HG03442 (cell line): ENCODE data around the gene NEU3.
"Not testable (repeated sequence)": the region's sequence is repeated elsewhere in the genome, so short reads cannot be mapped to it uniquely, and the experiment has no call there.

ENCODE experiments used
- ATAC-seq: cut with Tn5 transposase; IDR thresholded peaks from one replicate; pipeline ENCODE4 v1.9.1; 2021; ENCODE audit warnings: mild to moderate bottlenecking, moderate library complexity; ENCODE audit not compliant: unreplicated experiment

The NEU3 gene

DNA sequence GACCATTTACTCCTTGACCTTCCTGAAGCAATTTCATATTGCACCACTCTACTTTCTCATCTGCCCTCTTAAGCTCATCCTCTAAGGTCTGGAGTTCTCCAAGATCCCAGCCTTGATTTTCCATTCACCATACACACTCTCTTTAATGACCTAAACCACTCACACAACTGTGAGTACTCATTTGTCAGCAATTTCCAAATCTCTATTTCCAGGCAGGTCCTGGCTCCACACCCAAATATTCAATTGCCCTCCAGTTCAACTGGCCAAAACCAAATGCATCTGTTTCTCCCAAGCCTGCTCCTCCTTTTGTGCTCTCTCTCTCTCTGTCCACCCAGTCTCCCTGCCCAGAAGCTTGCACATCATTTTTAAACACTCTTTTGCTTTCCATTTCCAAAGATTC, 39.6 kb downstream of the NEU3 start:
- no peak for ATAC-seq

GRCh38 chr11:75028724-75029123, 40.0 kb downstream of the NEU3 start:
- no peak for ATAC-seq

DNA sequence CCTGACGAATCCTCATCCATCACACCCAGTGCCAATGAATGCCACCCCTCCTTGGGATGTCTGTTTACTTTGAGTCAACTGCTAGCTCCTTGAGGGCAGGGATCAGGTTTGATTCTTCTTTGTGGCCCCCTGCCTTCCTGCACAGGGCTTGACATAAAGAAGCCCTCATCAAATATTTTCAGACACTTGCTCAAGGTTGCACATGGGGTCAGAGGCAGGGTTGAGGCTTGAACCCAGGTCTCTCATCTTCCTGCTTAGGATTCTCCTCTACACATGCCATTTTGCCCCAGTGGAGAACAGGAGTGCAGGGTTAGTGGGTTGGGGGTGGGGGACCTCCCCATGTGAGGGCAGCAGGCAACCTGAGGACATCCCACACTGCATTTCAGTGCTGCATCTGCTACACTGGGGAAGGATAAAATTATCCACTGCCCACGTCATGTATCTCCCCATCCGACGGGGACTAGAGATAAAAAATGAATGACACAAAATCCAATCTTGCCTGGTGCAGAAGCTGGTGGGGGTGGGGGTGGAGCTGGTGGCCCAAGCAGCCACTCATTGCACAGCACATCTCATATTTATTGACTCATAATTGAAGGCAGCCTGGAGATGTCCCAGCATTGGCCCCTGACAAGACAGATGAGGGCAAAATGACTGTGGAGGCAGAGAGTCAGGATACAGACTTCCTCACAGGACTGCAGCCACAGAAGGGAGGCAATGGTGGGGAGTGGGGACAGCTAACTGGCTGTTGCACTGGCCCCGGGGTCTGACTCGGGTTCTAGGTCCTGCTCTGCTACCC, 41.3 kb downstream of the NEU3 start:
- no peak for ATAC-seq

- no peak for ATAC-seq
These were observed 42.6 kb downstream of the NEU3 start for GRCh38 chr11:75031224-75031753.

- no peak for ATAC-seq
These were observed 43.2 kb downstream of the NEU3 start for GRCh38 chr11:75031771-75032549.

GRCh38 chr11:75032550-75032935, 43.8 kb downstream of the NEU3 start:
- no peak for ATAC-seq

GRCh38 chr11:75033916-75034315, 45.2 kb downstream of the NEU3 start:
- no peak for ATAC-seq

DNA sequence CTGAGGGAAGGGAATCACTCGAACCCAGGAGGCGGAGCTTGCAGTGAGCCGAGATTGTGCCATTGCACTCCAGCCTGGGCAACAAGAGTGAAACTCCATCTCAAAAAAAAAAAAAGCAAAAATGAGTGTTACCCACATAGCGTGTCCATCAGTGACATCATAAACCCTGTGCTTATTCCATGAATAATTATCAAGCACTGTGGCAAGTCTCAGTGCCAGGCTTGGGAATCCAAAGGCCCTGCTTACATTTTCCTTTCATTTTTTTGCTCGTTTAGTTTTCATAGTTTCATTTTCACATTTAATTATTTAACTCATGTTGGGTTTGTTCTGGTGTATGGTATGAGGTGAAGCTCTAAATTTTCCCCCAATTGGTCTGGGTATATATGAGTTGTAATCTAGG, 46.5 kb downstream of the NEU3 start:
- ATAC-seq, result no peak

DNA sequence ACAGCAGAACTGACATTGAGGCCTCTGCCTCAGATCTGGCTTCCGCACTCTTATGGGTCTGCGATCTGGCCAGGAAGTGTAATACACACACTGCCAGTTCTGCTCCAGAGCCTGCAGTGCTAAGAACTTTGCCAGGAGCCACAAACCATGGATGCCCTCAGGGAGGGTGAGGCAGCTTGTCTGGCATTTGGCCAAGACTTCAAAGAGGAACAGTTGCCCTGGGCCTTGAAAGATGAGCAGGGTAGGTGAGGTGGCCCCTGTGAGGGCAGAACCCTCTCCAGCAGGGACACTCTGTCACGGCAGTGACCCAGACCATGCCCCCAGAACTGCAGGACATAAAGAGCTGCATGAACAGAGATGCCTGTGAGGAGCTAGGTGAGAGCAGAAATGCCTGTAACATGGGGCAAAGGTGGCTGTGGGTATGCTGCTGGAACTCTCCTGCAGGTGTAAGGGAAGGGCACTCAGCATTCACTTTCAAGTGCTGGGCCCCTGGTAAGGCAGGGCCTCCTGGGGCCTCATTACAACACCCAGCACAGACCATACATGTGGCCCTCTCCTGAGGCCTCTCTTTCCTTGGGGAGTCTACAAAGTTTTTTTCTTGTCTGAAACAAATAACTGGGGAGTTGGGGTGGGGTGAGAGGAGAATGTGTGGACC, 47.3 kb downstream of the NEU3 start:
- no peak for ATAC-seq

GRCh38 chr11:75040167-75040770, 51.5 kb downstream of the NEU3 start:
- no peak for ATAC-seq

DNA sequence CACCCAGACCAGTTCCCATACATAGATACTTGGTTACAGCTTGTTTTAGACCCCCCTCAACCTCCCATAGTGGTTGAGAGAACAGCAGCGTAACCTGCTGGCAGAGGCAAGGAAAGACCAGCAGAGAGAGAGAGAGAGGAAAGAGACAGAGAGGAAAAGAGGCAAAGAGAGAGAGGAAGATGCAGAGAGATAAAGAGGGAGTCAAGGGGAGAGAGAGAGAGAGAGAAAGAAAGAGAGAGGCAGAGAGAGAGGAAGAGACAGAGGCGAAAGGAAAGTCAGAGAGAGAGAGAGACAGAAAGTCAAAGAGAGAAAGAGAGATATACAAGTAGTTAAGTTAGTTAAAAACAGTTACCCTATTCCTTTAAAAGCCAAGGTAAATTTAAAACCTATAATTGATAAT, 52.5 kb downstream of the NEU3 start:
- no peak for ATAC-seq

DNA sequence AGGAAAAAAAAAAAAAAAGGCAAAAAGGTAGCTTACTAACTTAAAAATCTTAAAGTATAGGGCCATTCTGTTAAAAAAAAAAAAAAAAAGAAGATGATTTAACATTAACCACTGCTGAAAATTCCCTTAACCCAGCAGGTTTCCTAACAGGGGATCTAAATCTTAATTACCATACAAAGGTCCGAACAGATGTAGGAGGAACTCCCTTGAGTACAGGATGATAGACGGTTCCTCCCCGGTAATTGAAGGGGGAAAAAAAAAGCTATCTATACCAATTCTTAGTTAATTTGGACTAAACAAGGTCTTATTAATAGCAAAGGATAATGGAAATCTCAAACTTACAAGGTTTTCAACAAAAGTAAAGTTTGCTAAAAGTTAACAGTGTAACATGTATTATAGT, 53.1 kb downstream of the NEU3 start:
- ATAC-seq, result not testable (repeated sequence)

DNA sequence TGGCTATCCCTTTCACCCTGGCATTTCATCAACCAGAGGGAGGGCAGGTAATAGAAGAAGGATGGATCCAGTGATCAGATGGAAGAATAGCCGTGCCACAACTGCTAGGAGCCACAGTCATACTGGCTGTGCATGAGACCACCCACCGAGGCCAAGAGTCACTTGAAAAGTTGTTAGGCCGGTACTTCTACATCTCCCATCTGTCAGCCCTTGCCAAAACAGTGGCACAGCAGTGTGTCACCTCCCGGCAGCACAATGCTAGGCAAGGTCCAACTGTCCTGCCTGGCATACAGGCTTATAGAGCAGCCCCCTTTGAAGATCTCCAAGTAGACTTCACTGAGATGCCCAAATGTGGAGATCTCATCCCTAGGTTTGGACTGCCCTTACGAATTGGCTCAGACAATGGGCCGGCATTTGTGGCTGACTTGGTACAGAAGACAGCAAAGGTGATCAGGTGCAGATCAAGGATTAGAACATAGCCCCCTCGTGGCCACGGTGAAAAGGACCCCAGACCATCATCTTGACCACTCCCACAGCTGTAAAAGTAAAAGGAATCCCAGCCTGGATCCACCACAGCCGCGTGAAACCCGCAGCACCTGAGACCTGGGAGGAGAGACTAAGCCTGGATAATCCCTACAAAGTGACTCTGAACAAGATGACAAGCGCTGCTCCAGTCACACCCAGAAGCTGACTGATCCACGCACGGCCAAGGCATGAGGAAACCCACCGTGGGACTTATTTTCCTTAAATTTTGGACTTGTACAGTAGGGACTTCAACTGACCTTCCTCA, 55.8 kb downstream of the NEU3 start:
- ATAC-seq, result not testable (repeated sequence)

DNA sequence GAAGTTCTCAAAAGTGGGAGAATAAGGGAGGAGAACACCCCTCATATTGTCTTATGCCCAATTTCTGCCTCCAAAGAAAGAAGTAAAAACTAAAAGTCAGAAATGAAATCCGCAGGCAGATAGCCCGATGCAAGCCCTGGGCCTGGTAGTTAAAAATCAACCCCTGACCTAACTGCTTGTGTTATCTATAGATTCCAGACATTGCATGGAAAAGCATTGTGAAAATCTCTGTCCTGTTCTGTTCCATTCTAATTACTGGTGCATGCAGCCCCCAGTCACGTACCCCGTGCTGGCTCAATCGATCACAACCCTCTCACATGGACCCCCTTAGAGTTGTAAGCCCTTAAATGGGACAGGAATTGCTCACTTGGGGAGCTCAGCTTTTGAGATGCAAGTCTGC, 57.9 kb downstream of the NEU3 start:
- ATAC-seq, result not testable (repeated sequence)

GRCh38 chr11:75047191-75047590, 58.5 kb downstream of the NEU3 start:
- ATAC-seq, result no peak

DNA sequence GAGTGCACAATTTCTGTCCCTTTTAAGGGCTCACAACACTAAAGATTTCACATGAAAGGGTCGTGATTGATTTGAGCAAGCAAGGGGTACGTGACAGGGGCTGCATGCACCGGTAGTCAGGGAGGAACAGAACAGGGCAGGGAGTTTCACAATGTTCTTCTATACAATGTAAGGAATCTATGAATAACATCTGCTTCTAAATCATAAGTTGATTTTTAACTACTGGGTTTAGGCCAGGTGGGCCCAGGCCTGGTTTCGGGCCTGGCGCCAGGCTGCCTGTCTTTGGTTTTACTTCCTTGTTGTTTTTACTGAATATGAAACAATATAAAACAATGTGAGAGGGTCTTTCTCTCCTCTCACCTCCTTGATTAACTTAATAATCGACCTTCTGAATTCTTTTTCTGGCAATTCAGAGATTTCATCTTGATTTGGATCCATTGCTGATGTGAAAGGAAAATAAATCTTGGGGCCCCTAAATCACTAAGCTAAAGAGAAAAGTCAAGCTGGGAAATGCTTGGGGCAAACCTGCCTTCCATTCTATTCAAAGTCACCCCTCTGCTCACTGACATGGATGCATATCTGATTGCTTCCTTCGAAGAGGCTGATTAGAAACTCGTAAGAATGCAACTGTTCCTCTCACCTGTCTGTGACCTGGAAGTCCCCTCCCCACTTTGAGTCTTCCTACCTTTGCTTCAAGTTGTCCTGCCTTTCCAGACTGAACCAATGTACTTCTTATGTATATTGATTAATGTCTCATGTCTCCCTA, 61.0 kb downstream of the NEU3 start:
- ATAC-seq, result not testable (repeated sequence)

GRCh38 chr11:75050516-75050915, 61.8 kb downstream of the NEU3 start:
- ATAC-seq, result no peak

DNA sequence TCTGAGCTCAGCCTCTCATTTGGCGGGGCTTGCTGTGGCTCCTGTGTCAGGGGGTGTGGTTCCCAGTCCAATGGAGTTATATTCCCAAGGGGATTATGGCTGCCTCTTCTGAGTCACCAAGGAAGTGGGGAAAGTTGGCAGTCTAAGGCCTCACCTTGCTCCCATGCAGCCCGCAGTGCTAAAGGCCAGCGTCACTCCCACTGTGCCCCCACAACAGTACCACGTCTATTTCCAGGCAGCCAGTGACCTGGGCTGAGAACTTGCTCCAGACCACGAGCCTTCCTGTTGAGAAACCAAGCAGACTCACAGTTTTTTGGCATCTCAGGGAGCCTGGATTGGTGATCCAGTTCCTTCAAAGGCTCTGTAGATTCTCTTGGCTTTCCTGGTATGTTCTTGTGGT, 62.3 kb downstream of the NEU3 start:
- no peak for ATAC-seq

DNA sequence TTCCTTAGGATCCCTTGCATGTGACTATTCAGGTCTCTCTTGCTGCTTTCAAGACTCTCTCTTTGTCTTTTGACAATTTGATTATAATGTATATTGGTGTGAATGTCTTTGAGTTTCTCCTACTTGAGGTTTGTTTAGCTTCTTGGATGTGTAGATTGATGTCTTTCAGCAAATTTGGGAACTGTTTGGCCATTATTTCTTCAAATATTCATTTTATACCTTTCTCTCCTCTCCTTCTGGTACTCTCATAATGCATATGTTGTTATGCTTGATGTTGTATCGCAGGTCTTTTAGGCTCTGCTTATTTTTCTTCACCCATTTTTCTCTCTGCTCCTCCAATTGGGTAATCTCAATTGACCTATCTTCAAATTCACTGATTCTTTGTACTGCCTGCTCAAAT, 63.7 kb downstream of the NEU3 start:
- no peak for ATAC-seq

GRCh38 chr11:75055511-75055910, 66.8 kb downstream of the NEU3 start:
- no peak for ATAC-seq
